ENCODE measurements around the gene IGDCC3. TPM values are rescaled to one million over a fixed set of nuclear protein-coding genes. Genes with fewer than 3 reads are reported as not detected.

Gene IGDCC3
- total RNA-seq, 1 experiment from 2014 or later: 53.5 TPM

GRCh38 chr15:65376767-65377104 lies 1.1 kb downstream of the IGDCC3 start:
- CTCF ChIA-PET: interaction anchor here (0.7 to 1.5 kb wide), 11 partner anchors 8 to 58 kb away, joined by 3 to 20 read pairs (median 5); no protein-coding TSS in a partner anchor
- ATAC-seq (peak; percentile 14), DNase-seq (ENCODE audit: low spot score) (no peak)
- H3K9me3 Mint-ChIP-seq: no peaks in the 10 kb centered on the region
- peak overlapping the region; percentile 94 for H3K4me3 Mint-ChIP-seq
- H3K4me1 Mint-ChIP-seq: peaks cover 43% of the 10 kb centered on the region
- TF ChIP-seq MXD4 (CRISPR knock-in tag; IDR thresholded peaks at IDR 0.05; ENCODE audit: borderline replicate concordance) (no peak), IRF1 (CRISPR knock-in tag; IDR thresholded peaks at IDR 0.05) (no peak), ERG (CRISPR knock-in tag; IDR thresholded peaks at IDR 0.05) (no peak), ZNF671 (CRISPR knock-in tag; IDR thresholded peaks at IDR 0.05) (no peak), SOX15 (CRISPR knock-in tag; IDR thresholded peaks at IDR 0.05) (no peak), ZNF532 (CRISPR knock-in tag; IDR thresholded peaks at IDR 0.05; ENCODE audit: borderline replicate concordance) (no peak), PRRX2 (CRISPR knock-in tag; IDR thresholded peaks at IDR 0.05) (no peak), ZNF121 (CRISPR knock-in tag; IDR thresholded peaks at IDR 0.05) (no peak), FOXP1 (CRISPR knock-in tag; IDR thresholded peaks at IDR 0.05; ENCODE audit: borderline replicate concordance) (no peak), RELA (CRISPR knock-in tag; IDR thresholded peaks at IDR 0.05; ENCODE audit: borderline replicate concordance) (no peak), USF1 (CRISPR knock-in tag; IDR thresholded peaks at IDR 0.05) (0 out of 2 replicates have a peak, but pooled peaks have one; percentile 57), ZNF263 (CRISPR knock-in tag; IDR thresholded peaks at IDR 0.05; ENCODE audit: low read depth) (no peak), USF2 (CRISPR knock-in tag; IDR thresholded peaks at IDR 0.05) (peak; percentile 61), ZNF138 (CRISPR knock-in tag; conservative IDR thresholded peaks at IDR 0.05) (no peak), KAT7 (CRISPR knock-in tag; IDR thresholded peaks at IDR 0.05; ENCODE audit: borderline replicate concordance) (0 out of 2 replicates have a peak, but pooled peaks have one; percentile 35)
- POLR2A ChIA-PET: interaction anchor here (0.6 to 2.5 kb wide), 6 partner anchors 9 to 234 kb away, joined by 3 to 16 read pairs (median 4); partner anchors contain the start of genes INTS14 and RNU5B-1
- peaks cover 24% of the 10 kb centered on the region for H3K27me3 Mint-ChIP-seq (ENCODE audit: low read depth)
- peaks cover 20% of the 10 kb centered on the region for H3K36me3 Mint-ChIP-seq
- no peak overlapping the region; the same call in none of the 2 replicates for H3K27ac Mint-ChIP-seq

GRCh38 chr15:65375871-65376607 lies 1.8 kb downstream of the IGDCC3 start:
- no peak for DNase-seq (ENCODE audit: low spot score)
- peaks cover 43% of the 10 kb centered on the region for H3K4me1 Mint-ChIP-seq
- TF ChIP-seq FOXJ3 (CRISPR knock-in tag; IDR thresholded peaks at IDR 0.05; ENCODE audit: borderline replicate concordance) (no peak), ERG (CRISPR knock-in tag; IDR thresholded peaks at IDR 0.05) (no peak), ZSCAN18 (CRISPR knock-in tag; IDR thresholded peaks at IDR 0.05) (no peak), NR3C1 (CRISPR knock-in tag; conservative IDR thresholded peaks at IDR 0.05; ENCODE audit: low read depth) (no peak), SP1 (CRISPR knock-in tag; conservative IDR thresholded peaks at IDR 0.05) (no peak), ATF2 (CRISPR knock-in tag; IDR thresholded peaks at IDR 0.05; ENCODE audit: borderline replicate concordance, low read depth) (no peak), SMAD4 (CRISPR knock-in tag; IDR thresholded peaks at IDR 0.05) (no peak), NR1H2 (CRISPR knock-in tag; IDR thresholded peaks at IDR 0.05) (no peak)

More at GRCh38 chr15:65375871-65376607, 1.8 kb downstream of the IGDCC3 start:
- ATAC-seq: no peak; the same call in 1 of the 2 replicates
- peaks cover 24% of the 10 kb centered on the region for H3K27me3 Mint-ChIP-seq (ENCODE audit: low read depth)
- ChIA-PET POLR2A (interaction anchor here (0.6 to 2.5 kb wide), 6 partner anchors 8 to 235 kb away, joined by 3 to 16 read pairs (median 4); partner anchors contain the start of genes INTS14 and RNU5B-1), CTCF (interaction anchor here (0.7 to 1.5 kb wide), 9 partner anchors 7 to 57 kb away, joined by 3 to 20 read pairs (median 5); no protein-coding TSS in a partner anchor)
- no peaks in the 10 kb centered on the region for H3K9me3 Mint-ChIP-seq
- peak overlapping the region; percentile 94 for H3K4me3 Mint-ChIP-seq
- peaks cover 20% of the 10 kb centered on the region for H3K36me3 Mint-ChIP-seq
- H3K27ac Mint-ChIP-seq: no peak overlapping the region
